Esophagus squamous epithelium (tissue), 4 donors: ENCODE results near the gene DLG5.

Experiments used
- POLR2A ChIP-seq, 4 donors: fragments of 450-650 bp; IDR thresholded peaks; one replicate each; pipeline ENCODE4 v1.6.1; 2017; ENCODE audit warnings: antibody characterized with exemption in 4 of 4, mild to moderate bottlenecking in 4 of 4, moderate library complexity in 3 of 4
- TF ChIP-seq, protein P1 (sequence below), 6 experiments: fragments of 450-650 bp in 4 of 6; fragments of 200-600 bp in 2 of 6; sonication (generic) in 2 of 6; IDR thresholded peaks; one replicate each; pipeline ENCODE4 v1.5.1; 2016 to 2019; ENCODE audit warnings: antibody characterized with exemption in 6 of 6, mild to moderate bottlenecking in 4 of 6, moderate library complexity in 4 of 6

- TF ChIP-seq, protein P1, sequence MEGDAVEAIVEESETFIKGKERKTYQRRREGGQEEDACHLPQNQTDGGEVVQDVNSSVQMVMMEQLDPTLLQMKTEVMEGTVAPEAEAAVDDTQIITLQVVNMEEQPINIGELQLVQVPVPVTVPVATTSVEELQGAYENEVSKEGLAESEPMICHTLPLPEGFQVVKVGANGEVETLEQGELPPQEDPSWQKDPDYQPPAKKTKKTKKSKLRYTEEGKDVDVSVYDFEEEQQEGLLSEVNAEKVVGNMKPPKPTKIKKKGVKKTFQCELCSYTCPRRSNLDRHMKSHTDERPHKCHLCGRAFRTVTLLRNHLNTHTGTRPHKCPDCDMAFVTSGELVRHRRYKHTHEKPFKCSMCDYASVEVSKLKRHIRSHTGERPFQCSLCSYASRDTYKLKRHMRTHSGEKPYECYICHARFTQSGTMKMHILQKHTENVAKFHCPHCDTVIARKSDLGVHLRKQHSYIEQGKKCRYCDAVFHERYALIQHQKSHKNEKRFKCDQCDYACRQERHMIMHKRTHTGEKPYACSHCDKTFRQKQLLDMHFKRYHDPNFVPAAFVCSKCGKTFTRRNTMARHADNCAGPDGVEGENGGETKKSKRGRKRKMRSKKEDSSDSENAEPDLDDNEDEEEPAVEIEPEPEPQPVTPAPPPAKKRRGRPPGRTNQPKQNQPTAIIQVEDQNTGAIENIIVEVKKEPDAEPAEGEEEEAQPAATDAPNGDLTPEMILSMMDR (IDR thresholded peaks at IDR 0.05) = no peak
- no peak for TF ChIP-seq POLR2A (IDR thresholded peaks at IDR 0.05)
Observed at GRCh38 chr10:77834943-77835668, 91.4 kb downstream of the DLG5 start.
